Measurements from ENCODE around the gene SYNGR1.

The SYNGR1 gene

GRCh38 chr22:39434721-39435120 lies 84.9 kb downstream of the SYNGR1 start:
- ChIA-PET POLR2A (no interaction called here), CTCF (interaction anchor here (0.9 to 1.8 kb wide), 4 partner anchors 38 to 601 kb away, joined by 3 to 5 read pairs (median 4); no protein-coding TSS in a partner anchor)
- DNase-seq (ENCODE audit: low read depth, low spot score) = no peak
- H3K4me3 ChIP-seq (ENCODE audit: low read depth, low read length) = no peak overlapping the region
- TF ChIP-seq CTCF (IDR thresholded peaks at IDR 0.05; ENCODE audit: insufficient read depth, low read length, missing control alignments) = no peak
